Measurements from ENCODE around the gene LENEP. TPM values are rescaled to one million over a fixed set of nuclear protein-coding genes. Genes with fewer than 3 reads are reported as not detected.
A peak's percentile ranks its signal among the peaks of the same experiment; 100 is the strongest.

LENEP gene
- total RNA-seq, 1 donor from 2014 or later: 1.9 TPM

GRCh38 chr1:154962156-154962749 is 31.1 kb upstream of the LENEP start:
- H3K36me3 Mint-ChIP-seq (ENCODE audit: low read depth): peaks cover 8% of the 10 kb centered on the region
- peak overlapping the region; percentile 96 for H3K4me3 Mint-ChIP-seq
- H3K9me3 Mint-ChIP-seq: no peaks in the 10 kb centered on the region
- H3K27me3 Mint-ChIP-seq (ENCODE audit: low read depth): no peaks in the 10 kb centered on the region
- H3K27ac Mint-ChIP-seq (ENCODE audit: unreplicated experiment): peak overlapping the region; percentile 83
- TF ChIP-seq, protein P1, sequence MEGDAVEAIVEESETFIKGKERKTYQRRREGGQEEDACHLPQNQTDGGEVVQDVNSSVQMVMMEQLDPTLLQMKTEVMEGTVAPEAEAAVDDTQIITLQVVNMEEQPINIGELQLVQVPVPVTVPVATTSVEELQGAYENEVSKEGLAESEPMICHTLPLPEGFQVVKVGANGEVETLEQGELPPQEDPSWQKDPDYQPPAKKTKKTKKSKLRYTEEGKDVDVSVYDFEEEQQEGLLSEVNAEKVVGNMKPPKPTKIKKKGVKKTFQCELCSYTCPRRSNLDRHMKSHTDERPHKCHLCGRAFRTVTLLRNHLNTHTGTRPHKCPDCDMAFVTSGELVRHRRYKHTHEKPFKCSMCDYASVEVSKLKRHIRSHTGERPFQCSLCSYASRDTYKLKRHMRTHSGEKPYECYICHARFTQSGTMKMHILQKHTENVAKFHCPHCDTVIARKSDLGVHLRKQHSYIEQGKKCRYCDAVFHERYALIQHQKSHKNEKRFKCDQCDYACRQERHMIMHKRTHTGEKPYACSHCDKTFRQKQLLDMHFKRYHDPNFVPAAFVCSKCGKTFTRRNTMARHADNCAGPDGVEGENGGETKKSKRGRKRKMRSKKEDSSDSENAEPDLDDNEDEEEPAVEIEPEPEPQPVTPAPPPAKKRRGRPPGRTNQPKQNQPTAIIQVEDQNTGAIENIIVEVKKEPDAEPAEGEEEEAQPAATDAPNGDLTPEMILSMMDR (conservative IDR thresholded peaks at IDR 0.05): peak; percentile 3
- DNase-seq (ENCODE audit: low read depth, low spot score): no peak
- H3K4me1 Mint-ChIP-seq: peaks cover 25% of the 10 kb centered on the region

DNA sequence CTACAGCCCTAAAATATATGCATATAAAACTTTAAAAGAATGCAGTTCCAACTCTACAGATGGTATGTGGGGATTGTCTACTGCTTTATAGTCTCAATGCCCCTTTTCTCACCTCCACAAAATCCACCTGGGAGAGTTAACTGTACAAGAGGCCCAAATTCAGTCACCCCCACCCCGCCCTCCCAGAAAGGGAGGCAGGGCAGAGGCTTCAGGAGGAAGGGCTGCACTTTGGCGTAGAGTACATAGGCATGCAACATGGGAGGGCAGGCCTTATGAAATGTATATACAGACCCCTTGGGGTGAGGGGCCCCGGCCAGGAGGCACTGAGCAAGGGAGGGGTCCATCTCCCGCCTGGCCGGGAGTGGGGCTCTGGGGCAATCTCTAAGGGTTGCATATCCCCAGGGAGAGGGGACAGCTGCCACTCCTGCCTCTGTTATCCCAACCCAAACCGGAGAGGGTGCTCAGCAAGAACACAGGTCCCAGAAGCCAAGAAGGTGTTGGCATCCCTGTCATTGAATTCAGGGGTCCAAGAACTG is 30.5 kb upstream of the LENEP start:
- Mint-ChIP-seq H3K9me3 (no peaks in the 10 kb centered on the region), H3K4me3 (peak overlapping the region; percentile 96), H3K27ac (ENCODE audit: unreplicated experiment) (no peak overlapping the region), H3K4me1 (peaks cover 22% of the 10 kb centered on the region), H3K27me3 (ENCODE audit: low read depth) (no peaks in the 10 kb centered on the region), H3K36me3 (ENCODE audit: low read depth) (peaks cover 8% of the 10 kb centered on the region)
- TF ChIP-seq, protein P1 (conservative IDR thresholded peaks at IDR 0.05): no peak
- DNase-seq (ENCODE audit: low read depth, low spot score): no peak

DNA sequence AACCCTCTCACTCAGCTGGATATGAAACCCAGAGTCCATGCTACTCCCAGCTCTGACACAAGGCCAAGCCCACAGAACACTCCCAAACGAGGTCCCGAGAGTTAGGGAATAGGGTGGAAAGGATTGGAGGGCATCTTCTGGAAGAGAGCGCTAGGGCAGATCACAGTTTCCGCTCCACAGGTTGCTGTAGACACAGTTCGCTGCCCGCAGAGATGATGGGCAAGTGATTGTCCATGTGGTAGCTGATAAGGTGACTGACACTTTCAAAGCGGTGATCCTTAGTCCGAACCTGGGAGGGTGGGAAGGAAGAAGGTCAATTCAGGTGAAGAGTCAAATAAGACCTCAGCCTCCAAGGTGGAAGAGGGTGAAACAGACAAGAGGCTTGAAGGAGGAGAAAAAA is 29.7 kb upstream of the LENEP start:
- DNase-seq (ENCODE audit: low read depth, low spot score): no peak
- Mint-ChIP-seq H3K9me3 (no peaks in the 10 kb centered on the region), H3K4me3 (peak overlapping the region; percentile 96), H3K27ac (ENCODE audit: unreplicated experiment) (peak overlapping the region; percentile 7), H3K36me3 (ENCODE audit: low read depth) (peaks cover 8% of the 10 kb centered on the region), H3K27me3 (ENCODE audit: low read depth) (no peaks in the 10 kb centered on the region), H3K4me1 (peaks cover 30% of the 10 kb centered on the region)
- TF ChIP-seq, protein P1 (conservative IDR thresholded peaks at IDR 0.05): no peak

DNA sequence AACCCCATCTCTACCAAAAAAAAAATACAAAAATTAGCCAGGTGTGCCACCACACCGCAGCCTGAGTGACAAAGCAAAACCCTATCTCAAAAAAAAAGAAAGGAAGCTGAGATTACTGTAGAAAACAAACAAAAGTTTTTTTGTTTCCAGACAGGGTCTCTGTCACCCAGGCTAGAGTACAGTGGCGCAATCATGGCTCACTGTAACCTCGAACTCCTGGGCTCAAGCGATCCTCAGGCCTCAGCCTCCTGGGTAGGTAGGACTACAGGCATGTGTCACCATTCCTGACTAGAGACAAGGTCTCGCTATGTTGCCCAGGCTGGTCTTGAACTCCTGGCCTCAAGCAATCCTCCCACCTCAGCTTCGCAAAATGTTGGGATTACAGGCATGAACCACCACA is 29.0 kb upstream of the LENEP start:
- Mint-ChIP-seq H3K27ac (ENCODE audit: unreplicated experiment) (no peak overlapping the region), H3K9me3 (no peaks in the 10 kb centered on the region), H3K36me3 (ENCODE audit: low read depth) (peaks cover 8% of the 10 kb centered on the region), H3K4me3 (peak overlapping the region; percentile 41), H3K4me1 (peaks cover 37% of the 10 kb centered on the region), H3K27me3 (ENCODE audit: low read depth) (no peaks in the 10 kb centered on the region)
- DNase-seq (ENCODE audit: low read depth, low spot score): no peak
- TF ChIP-seq, protein P1 (conservative IDR thresholded peaks at IDR 0.05): no peak

GRCh38 chr1:154966111-154966510 is 27.3 kb upstream of the LENEP start:
- Mint-ChIP-seq H3K9me3 (no peaks in the 10 kb centered on the region), H3K27me3 (ENCODE audit: low read depth) (no peaks in the 10 kb centered on the region), H3K36me3 (ENCODE audit: low read depth) (peaks cover 8% of the 10 kb centered on the region), H3K27ac (ENCODE audit: unreplicated experiment) (no peak overlapping the region), H3K4me1 (peaks cover 39% of the 10 kb centered on the region), H3K4me3 (peak overlapping the region; percentile 34)
- no peak for DNase-seq (ENCODE audit: low read depth, low spot score)
- TF ChIP-seq, protein P1 (conservative IDR thresholded peaks at IDR 0.05): no peak
